HL-60 (cell line): ENCODE data around the gene ACTR5.

Source experiments
- CTCF ChIP-seq: IDR thresholded peaks from one replicate; pipeline ENCODE4 v1.5.1; 2011; ENCODE audit warnings: low read length, control low read depth, inconsistent platforms; ENCODE audit not compliant: insufficient read depth
- GABPA ChIP-seq: IDR thresholded peaks from 2 replicates; pipeline ENCODE4 v1.6.1; 2012; ENCODE audit warnings: low read depth
- POLR2AphosphoS5 ChIP-seq: IDR thresholded peaks from 2 replicates; pipeline ENCODE4 v1.6.1; 2012; ENCODE audit warnings: low read depth
- REST ChIP-seq: IDR thresholded peaks from 2 replicates; pipeline ENCODE4 v1.6.1; 2012; ENCODE audit warnings: low read depth; ENCODE audit not compliant: insufficient replicate concordance

DNA sequence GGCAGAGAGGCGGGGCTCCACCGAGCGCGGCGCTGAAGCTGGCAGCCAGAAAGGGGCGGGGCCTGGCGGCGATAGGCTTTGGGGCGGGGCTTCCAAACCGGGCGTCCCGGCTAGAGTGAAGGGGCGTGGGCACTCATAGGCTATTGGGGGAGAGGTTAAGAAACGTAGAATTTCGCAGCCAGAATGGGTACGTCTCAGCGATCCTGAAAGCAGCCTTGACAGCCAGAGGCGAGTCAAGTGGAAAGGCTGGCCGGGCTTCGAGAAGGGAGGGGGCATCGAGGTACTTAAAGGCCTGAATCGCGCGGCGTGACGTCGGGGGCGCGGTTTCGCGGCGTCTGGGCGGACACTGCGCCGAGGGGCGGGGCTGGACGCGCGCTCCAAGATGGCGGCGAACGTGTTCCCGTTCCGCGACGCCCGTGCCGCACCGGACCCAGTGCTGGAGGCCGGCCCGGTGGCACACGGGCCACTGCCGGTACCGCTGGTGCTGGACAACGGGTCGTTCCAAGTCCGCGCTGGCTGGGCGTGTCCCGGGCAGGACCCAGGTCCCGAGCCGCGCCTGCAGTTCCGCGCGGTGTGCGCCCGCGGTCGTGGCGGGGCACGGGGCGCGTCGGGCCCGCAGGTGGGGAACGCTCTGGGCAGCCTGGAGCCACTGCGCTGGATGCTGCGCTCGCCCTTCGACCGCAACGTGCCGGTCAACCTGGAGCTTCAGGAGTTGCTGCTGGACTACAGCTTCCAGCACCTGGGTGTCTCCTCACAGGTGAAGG is at the start of gene ACTR5:
- TF ChIP-seq CTCF, result no peak
- TF ChIP-seq POLR2AphosphoS5, result peak; percentile 70
- peak; percentile 60 for TF ChIP-seq REST
- no peak for TF ChIP-seq GABPA
